NK-92 (cell line): ENCODE measurements around the gene CBLIF.
"Not testable (repeated sequence)": the region's sequence is repeated elsewhere in the genome, so short reads cannot be mapped to it uniquely, and the experiment has no call there.

Experiments used
- DNase-seq: peaks from one replicate; lab custom pipeline; 2025; ENCODE audit not compliant: unreplicated experiment; lab: John Stamatoyannopoulos, UW

Gene CBLIF

DNA sequence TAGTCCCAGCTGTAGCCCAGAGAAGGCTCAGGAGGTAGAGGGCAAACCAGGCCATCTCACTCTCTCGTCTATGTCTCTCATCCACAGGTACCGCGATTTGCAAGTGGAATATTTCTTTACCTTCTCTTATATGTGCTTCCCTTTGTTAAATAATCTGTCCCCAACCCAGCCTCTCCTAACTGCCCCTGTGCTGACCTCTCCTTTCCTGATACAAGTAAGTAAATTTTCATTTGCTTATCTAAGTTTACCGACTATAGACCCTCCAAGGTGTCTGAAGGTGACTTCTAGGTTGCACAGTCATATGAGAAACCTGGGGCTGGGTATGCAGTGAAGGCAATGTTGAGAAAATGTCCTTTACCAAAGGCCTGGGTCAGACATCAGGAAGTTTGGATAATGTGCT is at the start of gene CBLIF:
Gene CBLIF, minus strand, starts transcription at position 101 of the 400 bp plus-strand sequence. Its CDS starts 46 bp downstream, at position 55.
- DNase-seq: no peak

DNA sequence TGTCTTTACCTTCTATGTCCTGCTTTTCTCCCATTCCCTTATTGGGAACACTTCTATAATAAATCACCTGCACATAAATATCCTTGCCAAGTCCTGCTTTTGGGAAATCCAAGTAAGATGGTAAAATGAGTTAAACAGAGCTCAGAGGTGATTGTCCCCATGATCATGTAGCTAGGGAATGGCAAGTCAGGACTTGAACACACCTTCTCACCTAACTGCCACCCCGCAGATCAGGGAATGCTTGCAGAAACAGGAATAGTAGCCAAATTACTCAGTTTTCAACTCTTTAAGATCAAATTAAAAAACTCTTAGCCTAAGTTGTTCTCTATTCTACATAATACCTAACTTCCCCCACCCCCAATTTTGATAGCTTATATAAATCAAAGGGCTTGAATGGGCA is 49.3 kb upstream of the CBLIF start:
- no peak for DNase-seq

- DNase-seq: no peak
Observed at GRCh38 chr11:59891781-59892181, 46.5 kb upstream of the CBLIF start.

GRCh38 chr11:59887156-59887555 is 41.9 kb upstream of the CBLIF start:
- DNase-seq: not testable (repeated sequence)

GRCh38 chr11:59883597-59883996 is 38.3 kb upstream of the CBLIF start:
- no peak for DNase-seq

DNA sequence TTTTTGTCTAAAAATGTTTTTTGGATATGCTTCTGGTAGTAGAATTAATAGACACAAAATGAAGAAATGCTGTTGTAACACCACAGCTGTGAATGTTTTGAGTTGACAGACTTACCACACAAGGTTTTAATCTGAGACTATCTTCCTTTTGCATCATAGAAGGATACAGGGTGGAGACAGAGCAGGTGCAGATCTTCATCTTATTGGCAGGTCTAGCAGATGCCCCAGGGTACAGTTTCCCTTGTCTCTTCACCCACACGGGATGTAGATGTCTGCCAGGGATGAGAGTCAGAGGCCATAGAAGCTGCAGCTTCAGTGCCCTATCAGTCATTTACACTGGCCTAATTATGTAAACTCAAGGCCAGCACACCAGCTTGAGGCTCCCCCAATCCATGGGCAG is 34.3 kb upstream of the CBLIF start:
- no peak for DNase-seq

- DNase-seq: no peak
Observed at GRCh38 chr11:59878575-59878974, 33.3 kb upstream of the CBLIF start, which contains the start of gene OOSP3. Gene OOSP3, plus strand, starts transcription at chr11:59878782. Its CDS starts 27 bp downstream, at chr11:59878809.

DNA sequence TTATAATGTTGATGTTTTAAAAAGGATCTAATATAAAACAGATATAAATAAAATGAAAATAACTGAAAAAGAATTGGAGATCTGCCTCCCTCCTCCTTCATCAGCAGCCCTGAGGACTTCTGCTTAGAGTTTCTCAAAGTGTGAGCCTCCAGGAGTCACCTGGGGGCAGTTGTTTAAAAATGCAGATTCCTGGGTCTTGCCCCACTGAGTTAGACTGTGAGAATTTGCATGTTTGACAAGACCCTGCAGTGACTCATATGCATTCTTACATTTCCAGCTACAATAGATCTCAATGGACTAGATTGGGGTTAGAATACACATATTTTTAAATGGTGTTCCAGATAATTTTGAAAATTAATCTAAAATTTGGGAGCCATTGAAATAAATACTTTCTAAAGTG is 32.5 kb upstream of the CBLIF start:
- no peak for DNase-seq

DNA sequence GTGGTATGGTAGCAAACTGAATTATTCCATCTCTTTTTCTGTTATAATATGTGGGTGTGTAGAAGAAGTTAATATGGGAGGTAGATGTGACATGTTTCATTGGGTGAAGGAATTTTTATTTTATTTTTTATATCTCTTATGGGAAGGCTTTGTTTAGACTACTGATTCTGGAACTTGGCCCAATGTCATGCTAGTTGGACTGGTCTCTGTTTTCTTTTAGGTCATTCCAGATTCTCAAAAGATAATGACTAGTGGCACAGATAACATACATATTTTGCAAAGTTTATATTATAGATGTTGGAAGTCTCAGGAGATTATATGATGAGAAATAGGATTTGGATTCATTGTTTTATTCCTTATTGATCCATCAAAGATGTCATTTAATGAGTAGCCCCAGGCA is 32.0 kb upstream of the CBLIF start:
- no peak for DNase-seq

DNA sequence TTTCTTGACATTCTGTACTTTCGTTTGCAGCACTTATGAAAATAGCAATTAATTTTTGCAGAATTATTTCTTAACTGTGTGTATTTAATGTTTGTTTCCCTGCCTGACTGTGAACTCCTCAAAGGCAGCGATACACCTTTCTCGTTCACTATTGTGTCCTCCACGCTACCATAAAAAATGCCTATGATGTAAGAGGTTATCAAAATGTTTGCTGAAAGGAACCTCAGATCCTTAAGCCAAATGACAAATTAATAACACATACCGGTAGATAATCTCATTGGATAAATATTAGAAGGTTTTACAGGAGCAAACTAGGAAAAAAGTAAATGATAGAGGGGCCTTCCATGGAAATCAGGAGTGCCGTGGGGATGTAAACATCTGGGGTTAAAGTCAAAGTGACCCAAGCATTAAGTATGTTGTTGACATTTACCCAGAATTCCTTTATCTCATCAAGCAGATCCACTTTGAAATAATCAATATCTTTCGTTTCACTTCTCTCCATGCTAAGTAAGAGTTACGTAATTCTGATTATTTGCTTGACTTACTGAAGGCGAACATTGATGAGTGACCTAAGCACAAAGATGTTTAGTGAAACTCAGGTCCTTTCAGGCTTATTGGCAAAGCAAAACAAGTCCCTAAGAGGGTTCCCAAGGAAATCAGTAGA is 30.7 kb upstream of the CBLIF start:
- DNase-seq: no peak

DNA sequence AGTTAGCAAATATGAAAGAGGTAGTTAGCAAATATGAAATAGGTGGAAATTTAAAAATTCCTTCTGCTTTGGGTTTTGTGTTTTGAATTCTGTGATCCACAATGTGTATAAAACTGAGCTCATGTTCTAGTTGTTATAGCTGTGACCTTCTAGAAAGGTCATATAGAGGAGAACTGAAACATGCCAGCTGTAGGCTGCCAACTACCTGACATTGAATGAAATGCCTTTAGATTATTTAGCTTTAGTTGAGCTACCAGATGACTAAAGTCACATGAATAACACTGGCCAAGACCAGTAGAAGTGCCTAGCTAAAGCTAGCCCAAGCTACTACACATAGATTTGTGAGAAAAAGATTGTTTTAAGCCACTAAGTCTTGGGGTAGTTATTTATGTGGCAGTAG is 26.8 kb upstream of the CBLIF start:
- no peak for DNase-seq

DNA sequence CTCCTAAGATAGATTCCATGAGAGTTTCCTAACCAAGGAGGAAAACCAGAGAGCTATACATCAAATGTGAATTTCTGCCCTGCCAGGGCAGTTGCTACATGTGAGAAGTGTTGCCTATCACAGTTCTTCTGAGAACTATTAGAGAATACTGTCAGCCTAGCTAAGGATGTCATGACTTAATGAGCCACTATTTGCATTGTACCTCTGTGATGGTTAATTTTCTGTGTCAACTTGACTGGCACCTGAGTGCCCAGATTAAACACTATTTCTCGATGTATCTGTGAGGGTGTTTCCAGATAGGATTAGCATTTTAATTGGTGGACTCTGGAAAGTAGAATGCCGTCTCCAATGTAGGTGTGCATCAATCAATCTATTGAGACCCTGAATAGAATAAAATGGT is 22.6 kb upstream of the CBLIF start:
- no peak for DNase-seq

DNA sequence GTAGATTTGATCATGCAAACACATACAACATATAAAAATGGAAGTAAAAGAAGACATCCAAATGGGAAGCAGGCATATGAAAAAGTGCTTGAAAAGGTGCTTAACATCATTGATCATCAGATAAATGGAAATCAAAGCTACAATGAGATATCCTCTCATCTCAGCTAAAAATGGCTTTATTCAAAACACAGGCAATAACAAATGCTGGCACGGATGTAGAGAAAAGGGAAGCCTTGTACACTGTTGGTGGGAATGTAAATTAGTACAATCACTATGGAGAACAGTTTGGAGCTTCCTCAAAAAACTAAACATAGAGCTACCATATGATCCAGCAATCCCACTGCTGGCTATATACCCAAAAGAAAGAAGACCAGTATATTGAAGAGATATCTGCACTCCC is 21.5 kb upstream of the CBLIF start:
- no peak for DNase-seq

DNA sequence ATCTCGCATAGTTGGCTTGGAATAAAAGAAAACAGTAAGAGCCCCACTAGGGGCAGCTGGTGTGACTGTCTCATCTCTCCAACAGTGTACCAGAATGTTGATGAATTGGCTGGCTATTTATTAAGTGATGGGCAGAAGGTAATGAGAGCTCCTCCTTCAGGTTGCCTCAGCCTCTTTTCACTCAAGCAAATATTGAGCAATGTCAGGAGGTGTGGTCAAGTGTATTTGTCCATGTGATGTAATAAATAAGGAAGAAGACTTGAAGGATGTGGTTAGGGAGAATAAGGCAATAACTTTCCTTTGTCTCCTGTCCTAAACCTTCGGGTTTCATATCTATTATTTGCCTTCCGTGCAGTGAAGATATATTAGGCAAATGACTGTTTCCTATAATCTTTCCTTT is 21.1 kb upstream of the CBLIF start, which contains the start of gene TCN1:
Gene TCN1, minus strand, starts transcription at position 91 of the 400 bp plus-strand sequence. Its CDS starts 17 bp downstream, at position 74.
- DNase-seq: no peak

- no peak for DNase-seq
Observed at GRCh38 chr11:59865031-59865430, 19.7 kb upstream of the CBLIF start.

DNA sequence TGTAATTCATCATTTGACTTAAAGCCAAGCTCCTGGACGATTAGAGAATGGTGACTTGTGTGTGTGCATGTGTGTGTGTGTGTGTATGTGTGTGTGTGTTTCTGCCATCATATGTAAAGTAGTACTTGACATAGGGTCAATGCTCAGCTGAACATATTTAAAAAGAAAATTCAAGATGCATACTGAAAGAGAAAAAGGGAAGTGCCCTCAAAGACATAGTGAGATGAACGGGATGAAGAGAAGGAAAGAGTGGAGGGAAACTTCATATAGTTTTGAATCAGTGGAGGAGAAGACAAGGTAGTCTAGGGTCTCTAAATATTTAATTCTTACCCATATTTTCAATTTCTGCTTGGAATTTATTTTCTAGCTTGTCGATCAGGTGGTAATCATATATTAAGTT is 17.0 kb upstream of the CBLIF start:
- DNase-seq: no peak

- DNase-seq: no peak
Observed at GRCh38 chr11:59859673-59860072, 14.4 kb upstream of the CBLIF start.

DNA sequence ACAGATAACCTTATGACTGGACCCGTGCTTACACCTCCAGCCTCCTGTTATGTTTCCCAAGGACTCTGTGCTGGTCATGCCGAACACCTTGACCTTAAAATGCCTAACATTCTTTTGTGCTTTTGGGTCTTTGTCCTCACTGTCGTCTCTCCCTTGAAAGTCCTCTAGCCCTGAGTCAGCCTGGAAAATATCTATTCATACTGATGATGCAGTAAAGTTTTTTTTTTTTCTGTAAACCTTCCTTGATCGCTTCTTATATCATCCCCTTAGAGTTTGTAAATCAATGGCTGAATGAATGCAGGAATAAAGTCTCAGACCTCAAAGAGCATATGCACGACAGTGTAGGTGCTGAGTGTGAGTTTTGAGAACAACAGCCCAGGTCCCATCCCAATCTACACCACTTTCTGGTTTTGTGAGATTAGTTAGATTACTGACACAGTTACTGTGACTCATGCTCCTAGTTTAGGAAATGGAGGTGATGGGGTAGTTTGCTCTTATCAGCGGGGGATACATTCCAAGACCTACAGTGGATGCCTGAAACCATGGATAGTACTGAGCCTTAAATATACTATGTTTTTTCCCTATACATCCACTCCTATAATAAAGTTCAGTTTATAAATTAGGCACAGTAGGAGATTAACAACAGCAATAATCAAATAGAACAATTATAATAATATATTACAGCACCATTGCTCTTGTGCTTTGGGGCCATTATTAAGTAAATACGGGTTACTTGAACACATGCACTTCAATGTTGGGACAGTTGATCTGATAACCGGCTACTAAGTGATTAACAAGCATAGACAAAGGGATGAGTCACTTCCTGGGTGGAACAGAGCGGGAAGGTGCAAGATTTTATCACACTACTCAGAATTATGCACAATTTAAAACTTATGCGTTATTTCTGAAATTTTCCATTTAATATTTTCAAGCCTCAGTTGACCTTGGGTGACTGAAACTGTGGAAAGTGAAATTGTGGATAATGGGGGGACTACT is 12.4 kb upstream of the CBLIF start:
- DNase-seq: no peak

DNA sequence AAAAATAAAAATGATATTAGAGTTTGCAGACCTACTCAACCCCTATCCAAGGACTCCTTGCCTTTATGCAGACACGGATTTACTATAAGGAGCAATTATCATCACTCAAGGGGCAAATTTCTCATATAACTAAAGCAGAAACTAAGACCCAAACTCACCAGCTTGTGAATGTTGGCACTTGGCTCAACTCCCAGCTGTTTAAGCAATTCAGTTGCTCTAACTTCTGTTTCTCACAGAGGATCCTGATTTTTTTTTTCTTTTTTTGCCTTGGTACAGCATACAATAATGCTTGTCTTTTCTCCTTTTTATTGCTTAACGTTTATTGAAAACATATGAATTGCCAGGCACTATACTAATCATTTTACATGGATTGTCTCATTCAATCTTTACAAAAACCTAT is 9.6 kb upstream of the CBLIF start:
- no peak for DNase-seq

DNA sequence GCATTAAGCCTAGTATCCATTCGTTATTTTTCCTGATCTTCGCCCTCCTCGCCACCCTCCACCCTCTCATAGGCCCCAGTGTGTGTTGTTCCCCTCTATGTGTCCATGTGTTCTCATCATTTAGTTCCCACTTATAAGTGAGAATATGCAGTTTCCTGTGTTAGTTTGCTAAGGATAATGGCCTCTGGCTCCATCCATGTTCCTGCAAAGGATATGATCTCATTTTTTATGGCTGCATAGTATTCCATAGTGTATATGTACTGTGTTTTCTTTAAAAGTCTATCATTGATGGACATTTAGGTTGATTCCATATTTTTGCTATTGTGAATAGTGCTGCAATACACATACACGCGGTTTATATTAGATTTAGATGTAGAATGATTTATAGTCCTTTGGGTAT is 6.1 kb upstream of the CBLIF start:
- DNase-seq: not testable (repeated sequence)

DNA sequence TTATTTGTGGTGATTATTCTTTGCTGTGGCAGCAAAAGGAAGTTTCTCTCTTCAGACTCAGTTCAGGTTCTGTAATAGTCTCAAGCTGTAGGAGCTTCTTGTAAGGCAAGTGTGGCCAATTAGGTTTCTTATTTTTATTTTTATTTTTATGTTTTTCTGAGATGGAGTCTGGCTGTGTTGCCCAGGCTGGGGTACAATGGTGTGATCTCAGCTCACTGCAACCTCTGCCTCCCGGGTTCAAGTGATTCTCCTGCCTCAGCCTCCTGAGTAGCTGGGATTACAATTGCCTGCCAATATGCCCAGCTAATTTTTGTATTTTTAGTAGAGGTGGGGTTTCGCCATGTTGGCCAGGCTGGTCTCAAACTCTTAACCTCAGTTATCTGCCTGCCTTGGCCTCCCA is 4.3 kb upstream of the CBLIF start:
- not testable (repeated sequence) for DNase-seq

GRCh38 chr11:59849129-59849528 is 3.8 kb upstream of the CBLIF start:
- no peak for DNase-seq
